UCSD-AML1 (cell line): ENCODE results near the gene TAP1.

Experiments
- DNase-seq: peaks from one replicate; lab custom pipeline; 2025; ENCODE audit not compliant: unreplicated experiment; lab: John Stamatoyannopoulos, UW

Gene TAP1

DNA sequence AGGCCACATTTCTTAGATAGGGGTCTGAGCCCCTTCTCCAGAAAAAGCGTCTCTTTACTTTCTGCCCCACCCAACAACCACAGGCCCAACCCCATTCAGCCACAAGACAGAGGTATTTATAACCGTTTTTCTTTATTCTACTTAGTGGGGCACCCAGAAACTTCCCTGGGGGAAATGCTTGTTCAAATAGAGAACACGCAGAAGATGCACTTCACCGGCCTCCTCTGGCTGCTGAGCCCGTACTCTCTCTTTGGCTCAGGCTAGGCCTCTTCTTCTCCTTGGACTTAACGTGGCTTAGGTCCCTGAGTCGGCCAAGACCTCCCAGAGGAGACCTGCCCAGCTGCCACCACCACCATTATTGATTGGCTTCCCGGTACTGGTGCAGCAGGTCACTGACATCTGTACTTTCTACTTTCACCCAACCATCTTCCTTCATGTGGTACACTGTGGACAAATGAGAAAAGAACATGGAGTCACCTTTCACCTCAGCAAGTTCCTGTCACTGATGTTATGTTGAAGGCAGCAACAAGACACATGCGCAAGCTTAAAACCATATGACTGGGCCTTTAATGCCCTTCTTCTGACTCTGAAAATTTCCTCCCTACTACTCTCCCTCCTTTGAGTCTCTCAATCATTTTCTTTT is 12.8 kb downstream of the TAP1 start:
- DNase-seq: no peak

DNA sequence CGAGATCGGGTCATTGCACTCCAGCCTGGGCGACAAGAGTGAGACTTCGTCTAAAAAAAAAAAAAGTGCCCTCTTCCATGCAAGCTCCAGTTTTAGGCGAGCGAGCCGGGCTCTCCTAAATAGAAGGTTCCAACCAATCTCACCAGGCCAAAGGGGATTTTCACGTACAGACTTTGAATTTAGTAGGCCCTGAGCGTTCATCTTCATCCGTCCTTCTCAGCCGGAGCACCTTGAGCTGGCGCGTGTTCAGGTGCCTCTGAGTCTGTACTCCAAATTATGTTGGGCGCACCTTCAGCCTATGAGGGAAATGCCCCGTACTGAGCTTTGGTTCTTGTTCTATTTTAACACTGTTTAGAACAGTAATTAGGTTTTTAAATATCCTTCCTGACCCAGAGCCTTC is 14.1 kb downstream of the TAP1 start:
- DNase-seq: no peak

GRCh38 chr6:32838114-32838958 is 15.2 kb downstream of the TAP1 start, which contains the start of gene TAP2:
TSS of gene TAP2 (minus strand) at chr6:32838739. CDS start at chr6:32838233, 506 bp downstream.
- DNase-seq: peak; percentile 94

DNA sequence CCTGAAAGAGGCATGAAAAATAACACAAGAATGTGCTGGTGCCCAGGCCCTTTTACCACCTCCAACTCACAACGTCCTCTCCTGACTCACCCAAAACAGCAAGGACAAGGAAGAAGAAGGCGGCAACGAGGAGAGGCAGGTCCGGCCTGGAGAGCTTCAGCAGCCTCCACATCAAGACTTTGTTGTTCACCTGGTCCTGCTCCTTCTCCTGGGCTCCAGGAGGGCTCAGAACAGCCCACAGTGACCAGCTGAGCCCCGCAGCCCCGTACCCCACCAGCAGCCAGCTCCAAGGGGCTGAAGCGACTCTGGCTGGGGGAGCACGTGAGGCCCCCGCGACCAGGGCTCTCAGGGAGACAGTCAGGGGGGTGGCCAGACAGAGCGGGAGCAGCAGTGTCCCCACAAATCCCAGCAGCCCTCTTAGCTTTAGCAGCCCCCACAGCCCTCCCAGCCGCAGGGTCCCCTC is 15.8 kb downstream of the TAP1 start:
- no peak for DNase-seq

- no peak for DNase-seq
These were observed 16.6 kb downstream of the TAP1 start for GRCh38 chr6:32836873-32837272.

DNA sequence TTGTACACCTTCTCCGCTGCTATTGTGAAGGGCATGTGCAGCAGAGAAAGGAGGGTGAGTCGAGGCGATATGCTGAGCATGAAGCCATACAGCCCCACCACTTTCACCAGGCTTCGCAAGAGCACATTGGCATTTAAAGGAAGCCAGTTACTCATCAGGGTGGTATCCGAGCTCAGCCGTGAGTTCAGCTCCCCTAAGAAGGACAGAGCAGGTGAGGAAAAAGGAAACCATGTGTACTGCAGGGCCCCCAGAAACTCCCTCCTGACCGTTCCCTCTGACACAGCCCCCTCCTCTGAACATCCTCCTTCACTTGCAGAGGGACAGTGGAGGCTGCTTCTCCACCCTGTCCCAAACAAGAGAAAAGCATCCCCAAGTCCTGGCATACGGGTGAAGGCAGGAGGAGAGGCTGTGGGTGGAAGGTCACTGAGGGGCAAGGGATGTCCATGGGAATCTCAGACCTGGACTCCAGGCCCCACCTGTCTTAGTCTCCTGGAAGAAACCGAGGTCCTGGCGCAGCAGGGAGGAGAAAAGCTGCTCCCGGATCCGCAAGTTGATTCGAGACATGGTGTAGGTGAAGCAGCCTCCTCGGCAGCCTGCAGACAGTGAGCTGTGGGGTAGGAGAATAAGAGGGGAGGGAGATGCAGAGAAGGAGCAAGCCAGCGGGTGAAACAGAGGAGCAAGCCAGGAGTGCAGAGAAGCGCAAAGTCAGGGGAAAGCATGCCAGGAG is 18.2 kb downstream of the TAP1 start:
- DNase-seq: no peak

- DNase-seq: no peak
These were observed 19.8 kb downstream of the TAP1 start for GRCh38 chr6:32833664-32834063.

DNA sequence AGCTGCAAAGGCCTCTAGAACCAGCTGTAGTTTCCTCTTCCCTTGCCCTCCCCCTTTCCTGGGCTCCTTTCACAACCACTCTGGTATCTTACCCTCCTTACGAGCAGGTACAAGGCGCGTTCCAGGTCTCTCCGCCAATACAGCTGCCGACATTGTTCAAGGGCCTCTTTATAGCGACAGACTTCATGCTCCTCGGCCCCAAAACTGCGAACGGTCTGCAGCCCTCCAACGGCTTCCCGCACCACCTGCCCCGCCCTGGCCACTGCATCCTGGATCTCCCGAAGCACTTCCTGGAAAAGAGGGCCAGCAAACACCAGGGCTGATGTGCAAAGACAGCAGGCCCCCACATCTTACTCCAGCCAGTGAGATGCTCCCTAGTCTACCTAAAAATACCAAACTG is 21.0 kb downstream of the TAP1 start:
- no peak for DNase-seq

DNA sequence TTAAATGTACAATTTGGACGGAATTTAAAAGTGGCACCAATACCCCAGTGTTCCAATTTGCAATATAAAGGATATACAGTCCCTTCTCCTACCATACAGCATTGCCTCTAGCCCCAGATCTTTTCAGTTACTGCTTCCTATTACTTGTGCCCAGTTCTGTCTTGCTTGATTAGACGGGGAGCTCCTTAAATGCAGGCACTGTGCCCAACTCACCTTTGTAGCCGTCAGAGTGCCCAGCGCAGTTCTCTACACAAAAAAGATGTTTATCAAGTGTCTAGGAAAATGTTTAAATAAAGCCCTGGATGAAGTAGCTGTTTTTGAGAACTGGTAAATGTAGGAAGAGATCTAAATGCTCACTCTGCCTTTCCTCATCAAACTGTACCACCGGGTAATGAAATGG is 22.6 kb downstream of the TAP1 start:
- no peak for DNase-seq

DNA sequence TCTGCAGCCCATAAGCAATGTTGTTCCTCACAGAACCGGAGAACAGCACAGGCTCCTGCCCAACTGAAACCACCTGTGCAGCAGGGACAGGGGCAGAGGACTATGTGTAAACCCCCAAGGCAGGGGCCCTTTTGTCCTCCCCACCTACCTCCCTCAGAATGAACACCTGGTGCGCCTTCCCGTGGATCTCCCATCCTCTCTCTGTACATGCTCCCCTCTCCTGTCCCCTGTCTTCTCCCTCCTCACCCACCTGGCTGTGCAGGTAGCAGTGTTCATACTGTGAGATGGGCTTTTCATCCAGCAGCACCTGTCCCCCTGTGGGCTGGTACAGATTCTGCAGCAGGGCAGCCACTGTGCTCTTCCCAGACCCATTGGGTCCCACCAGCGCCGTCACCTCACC is 23.5 kb downstream of the TAP1 start:
- no peak for DNase-seq

GRCh38 chr6:32829495-32829894 is 24.0 kb downstream of the TAP1 start:
- DNase-seq: no peak

- DNase-seq: no peak
These were observed 26.5 kb downstream of the TAP1 start for GRCh38 chr6:32827025-32827424.

DNA sequence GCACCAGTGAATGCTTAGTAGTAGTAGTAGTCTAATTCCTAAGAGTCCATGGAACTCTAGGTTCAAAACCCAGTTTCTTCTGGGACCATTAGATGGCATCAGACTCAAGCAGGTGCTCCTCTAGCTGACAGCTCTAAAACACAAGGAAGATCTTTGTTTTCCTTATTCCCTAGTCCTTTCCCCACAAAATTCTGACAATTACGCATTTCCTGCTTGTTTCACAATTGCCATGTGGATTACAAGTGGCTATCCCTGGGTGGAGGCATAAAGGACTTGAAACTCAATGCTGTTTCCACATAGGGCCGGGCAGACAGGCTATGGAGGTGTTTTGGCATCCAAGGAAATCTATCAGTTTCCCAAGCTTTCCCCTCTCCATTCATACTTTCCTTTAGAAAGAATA is 27.5 kb downstream of the TAP1 start:
- no peak for DNase-seq

GRCh38 chr6:32819729-32820128 is 33.8 kb downstream of the TAP1 start:
- DNase-seq: no peak

DNA sequence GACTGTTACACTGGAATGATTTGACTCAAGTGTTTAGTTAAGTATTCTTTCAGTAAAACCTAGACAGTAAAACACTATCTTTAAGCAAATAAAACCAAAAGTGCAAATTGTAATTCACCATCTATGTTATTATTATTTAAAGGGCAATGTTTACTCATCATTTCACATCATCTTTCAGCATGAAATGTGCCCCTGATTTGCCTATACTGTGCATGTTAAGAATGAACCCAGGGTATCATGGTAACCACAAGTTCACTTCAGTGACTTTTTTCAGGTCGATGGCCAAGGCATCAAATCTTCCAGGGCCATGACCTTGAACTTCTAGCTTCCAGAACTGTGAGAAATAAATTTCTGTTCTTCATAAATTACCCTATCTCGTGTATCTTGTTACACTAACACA is 34.6 kb downstream of the TAP1 start:
- DNase-seq: no peak

- DNase-seq: no peak
These were observed 36.7 kb downstream of the TAP1 start, which contains the start of gene HLA-DOB for GRCh38 chr6:32816746-32817204. TSS of gene HLA-DOB (minus strand) at chr6:32817002. CDS start at chr6:32816951, 51 bp downstream.

DNA sequence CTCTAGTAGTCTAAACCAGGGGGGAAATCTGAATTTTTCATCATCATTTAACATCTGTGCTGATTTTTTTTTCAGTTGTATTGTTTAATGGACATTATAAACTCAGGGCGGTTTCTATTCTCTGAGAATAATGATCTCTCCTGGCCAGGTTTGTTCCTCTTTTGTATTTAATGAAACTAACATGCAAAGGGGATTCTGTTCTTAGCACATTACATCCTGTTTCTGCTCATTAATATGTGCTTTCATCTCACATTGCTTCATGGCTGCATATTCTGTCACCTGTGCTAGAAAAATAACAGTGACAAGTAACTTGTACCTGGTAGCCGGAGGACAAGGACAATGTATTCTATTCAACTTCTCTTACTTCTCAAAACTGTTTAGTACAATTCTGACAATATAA is 37.5 kb downstream of the TAP1 start:
- DNase-seq: no peak

GRCh38 chr6:32815115-32815514 is 38.4 kb downstream of the TAP1 start:
- DNase-seq: no peak

DNA sequence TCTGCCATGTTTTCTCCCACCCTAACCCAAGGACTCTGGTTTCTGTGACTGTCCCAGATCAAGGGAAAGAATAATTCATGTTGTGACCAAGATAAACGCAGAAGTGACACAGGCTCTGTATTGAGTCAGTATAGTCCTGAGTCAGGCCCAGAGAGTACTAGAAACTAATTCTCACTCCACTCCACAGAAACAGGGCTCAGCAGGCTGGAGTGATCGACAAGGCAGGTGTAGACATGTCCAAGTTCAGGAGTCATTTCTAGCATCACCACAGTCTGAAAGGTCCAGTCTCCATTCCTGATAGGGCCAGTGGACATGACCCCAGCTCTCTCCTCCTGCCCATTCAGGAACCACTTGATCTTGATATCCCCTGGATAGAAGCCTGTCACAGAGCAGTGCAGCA is 39.4 kb downstream of the TAP1 start:
- no peak for DNase-seq

- DNase-seq: no peak
These were observed 44.3 kb downstream of the TAP1 start for GRCh38 chr6:32809171-32809570.

- no peak for DNase-seq
These were observed 46.4 kb downstream of the TAP1 start for GRCh38 chr6:32807020-32807580.
